GM12874 (cell line): ENCODE data around the gene TESMIN.

Experiments used
- TF ChIP-seq, protein P1 (sequence below): IDR thresholded peaks from 2 replicates; pipeline ENCODE4 v1.5.1; 2011; ENCODE audit warnings: low read depth, mild to moderate bottlenecking, control low read depth, low read length, moderate library complexity; ENCODE audit not compliant: insufficient read depth

Gene TESMIN

GRCh38 chr11:68692871-68693483 is 58.3 kb downstream of the TESMIN start:
- TF ChIP-seq, protein P1, sequence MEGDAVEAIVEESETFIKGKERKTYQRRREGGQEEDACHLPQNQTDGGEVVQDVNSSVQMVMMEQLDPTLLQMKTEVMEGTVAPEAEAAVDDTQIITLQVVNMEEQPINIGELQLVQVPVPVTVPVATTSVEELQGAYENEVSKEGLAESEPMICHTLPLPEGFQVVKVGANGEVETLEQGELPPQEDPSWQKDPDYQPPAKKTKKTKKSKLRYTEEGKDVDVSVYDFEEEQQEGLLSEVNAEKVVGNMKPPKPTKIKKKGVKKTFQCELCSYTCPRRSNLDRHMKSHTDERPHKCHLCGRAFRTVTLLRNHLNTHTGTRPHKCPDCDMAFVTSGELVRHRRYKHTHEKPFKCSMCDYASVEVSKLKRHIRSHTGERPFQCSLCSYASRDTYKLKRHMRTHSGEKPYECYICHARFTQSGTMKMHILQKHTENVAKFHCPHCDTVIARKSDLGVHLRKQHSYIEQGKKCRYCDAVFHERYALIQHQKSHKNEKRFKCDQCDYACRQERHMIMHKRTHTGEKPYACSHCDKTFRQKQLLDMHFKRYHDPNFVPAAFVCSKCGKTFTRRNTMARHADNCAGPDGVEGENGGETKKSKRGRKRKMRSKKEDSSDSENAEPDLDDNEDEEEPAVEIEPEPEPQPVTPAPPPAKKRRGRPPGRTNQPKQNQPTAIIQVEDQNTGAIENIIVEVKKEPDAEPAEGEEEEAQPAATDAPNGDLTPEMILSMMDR: no peak

- TF ChIP-seq, protein P1: no peak
Measured at GRCh38 chr11:68692115-68692514, 59.2 kb downstream of the TESMIN start.

GRCh38 chr11:68691402-68691784 is 59.9 kb downstream of the TESMIN start:
- TF ChIP-seq, protein P1: no peak

DNA sequence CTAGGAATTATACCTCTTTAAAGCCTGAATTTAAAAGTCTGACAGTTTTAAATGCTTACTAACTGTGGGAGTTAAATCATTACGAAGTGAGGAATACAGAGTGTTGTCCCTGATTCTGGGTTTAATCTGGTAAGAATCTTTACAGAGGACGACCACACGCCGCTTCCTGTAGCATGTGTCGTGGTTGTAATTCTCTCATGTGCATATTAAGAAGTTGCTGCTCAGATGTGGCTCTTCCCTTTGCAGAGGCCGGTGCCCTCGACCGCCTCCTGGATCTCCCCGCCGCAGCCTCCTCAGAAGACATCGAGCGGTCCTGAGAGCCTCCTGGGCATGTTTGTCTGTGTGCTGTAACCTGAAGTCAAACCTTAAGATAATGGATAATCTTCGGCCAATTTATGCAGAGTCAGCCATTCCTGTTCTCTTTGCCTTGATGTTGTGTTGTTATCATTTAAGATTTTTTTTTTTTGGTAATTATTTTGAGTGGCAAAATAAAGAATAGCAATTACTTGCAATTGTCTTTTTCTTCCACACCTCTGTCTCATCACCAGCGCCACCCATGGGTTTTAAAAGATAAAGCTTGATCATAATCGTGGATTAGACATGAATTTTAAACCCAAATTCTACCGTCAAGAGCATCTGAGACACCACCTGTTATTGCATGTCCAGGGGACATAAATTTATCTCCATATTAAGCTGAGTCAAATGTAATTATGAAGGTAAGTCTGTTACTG is 60.5 kb downstream of the TESMIN start:
- TF ChIP-seq, protein P1: no peak

DNA sequence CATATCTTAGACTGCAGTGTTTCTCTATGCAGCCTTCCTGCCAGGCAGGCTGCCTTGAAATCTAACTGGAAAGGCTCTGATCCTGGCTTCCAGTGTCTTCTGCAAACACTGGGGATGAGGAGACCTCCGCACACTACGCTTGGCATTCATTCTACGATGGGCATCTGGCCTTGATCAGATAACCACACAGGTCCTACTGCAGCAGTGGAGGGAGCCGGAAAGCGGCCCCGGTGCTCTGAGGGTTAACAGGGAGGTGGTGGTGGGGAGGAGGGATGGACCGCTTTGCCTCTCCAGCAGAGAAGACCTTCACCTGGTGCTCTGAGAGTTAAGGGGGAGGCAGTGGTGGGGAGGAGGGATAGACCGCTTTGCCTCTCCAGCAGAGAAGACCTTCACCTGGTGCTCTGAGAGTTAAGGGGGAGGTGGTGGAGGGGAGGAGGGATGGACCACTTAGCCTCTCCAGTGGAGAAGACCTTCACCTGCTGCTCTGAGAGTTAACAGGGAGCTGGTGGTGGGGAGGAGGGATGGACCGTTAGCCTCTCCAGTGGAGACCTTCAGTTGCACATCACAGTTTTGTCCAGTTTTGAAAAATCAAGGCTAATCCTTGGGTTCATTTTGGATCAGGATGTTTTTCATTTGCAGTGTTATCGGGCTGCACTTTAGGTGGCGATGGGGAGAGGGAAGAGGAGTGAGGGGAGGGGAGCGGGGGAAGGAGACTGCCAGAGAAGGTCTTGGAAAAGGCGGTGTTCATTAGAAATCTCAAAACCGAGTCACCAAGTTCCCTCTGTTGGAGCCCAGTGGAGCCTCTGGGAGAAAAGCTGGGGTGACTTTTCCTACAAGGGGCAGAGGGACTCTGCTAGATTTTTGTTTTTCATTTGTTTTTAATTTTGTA is 61.3 kb downstream of the TESMIN start:
- TF ChIP-seq, protein P1: no peak

DNA sequence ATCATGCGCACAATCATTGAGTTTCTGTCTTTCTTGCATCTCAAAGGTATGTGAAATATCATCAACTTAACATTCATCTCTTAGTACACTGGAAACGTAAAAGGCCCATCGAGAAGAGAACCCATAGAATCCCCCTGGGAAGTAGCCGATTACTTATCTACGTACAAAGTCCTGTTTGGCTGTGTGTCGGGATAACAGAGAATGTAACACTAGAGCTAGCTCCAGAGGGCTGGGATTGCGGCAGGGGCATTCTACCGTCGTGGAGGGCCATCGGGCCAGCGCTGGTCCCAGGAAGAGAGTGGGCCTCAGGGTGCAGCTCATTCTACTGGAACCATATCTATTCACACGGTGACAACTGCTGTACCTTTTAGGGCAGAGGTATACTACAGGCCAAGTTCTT is 62.4 kb downstream of the TESMIN start:
- TF ChIP-seq, protein P1: no peak

DNA sequence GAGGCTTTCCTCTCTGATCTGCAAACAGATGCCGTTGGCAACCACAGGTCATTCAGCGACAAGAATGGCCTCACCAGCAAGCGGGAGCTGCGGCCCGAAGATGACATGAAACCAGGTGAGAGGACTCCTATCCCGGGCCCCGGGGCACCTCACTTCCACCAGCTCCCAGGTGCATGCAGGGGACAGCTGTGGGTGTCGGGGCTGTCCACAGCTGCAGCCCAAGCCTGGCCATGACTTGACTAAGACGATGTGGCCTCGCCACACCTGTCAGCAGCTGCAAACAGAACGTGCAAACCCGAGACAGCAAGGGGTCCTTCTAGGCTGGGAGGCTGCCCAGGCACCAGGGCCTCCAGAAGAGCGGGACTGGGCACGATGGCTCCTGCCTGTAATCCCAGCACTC is 63.3 kb downstream of the TESMIN start:
- TF ChIP-seq, protein P1: no peak
